ENCODE results near the gene LGALS3BP.
"Not testable (repeated sequence)": the region's sequence is repeated elsewhere in the genome, so short reads cannot be mapped to it uniquely, and the experiment has no call there.

The LGALS3BP gene

DNA sequence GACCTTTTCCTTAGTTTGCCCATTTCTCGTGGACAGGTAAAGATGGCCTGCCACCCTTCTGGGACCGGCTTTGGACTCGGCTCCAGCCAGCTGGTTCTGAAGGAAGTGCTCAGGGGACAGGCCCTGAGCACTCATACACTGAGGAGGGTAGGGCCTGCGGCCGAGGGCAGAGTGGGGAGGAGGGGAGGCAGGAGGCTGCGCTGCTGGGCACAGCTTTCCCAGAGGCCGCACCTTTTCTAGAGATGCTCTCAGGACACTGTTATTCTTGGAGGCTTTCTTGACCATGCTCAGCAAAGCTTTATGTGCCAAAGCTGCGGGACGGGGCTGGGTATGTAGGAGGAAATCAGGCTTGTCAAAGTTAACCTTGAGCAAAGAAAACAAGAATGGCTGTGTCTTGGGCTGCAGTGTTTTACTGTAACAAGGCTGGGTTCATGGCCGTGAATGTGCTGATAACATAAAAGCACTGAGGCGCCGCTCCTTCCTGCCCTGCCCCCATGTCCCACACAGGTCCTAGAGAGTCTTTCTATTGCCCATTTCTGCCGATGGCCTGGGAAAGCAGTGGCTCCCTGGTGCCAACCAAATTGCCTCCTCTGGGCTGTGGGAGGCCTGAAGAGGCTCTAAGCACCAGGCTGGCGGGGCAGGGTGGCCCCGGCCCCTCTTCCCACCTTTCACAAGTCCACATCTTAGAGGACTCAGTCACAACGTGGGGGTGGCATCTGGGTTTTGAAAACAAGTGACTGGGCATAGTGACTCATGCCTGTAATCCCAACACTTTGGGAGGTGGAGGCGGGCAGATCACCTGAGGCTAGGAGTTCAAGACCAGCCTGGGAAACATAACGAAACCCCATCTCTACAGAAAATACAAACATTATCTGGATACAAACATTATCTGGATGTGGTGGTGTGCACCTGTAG, 32.2 kb downstream of the LGALS3BP start:
- no peak for DNase-seq (ENCODE audit: insufficient read length, low spot score)
- no peak for FAIRE-seq
- TF ChIP-seq POU2F2 (IDR thresholded peaks at IDR 0.05; ENCODE audit: low read depth, low read length) (no peak), PAX5 (IDR thresholded peaks at IDR 0.05; ENCODE audit: insufficient read depth, low read length, severe bottlenecking) (no peak), POLR2AphosphoS5 (IDR thresholded peaks at IDR 0.05; ENCODE audit: low read depth, low read length) (no peak), SPI1 (IDR thresholded peaks at IDR 0.05; ENCODE audit: low read depth, low read length) (no peak), TAF1 (IDR thresholded peaks at IDR 0.05; ENCODE audit: low read depth, low read length) (no peak), POLR2A (IDR thresholded peaks at IDR 0.05; ENCODE audit: low read depth, low read length) (no peak)

DNA sequence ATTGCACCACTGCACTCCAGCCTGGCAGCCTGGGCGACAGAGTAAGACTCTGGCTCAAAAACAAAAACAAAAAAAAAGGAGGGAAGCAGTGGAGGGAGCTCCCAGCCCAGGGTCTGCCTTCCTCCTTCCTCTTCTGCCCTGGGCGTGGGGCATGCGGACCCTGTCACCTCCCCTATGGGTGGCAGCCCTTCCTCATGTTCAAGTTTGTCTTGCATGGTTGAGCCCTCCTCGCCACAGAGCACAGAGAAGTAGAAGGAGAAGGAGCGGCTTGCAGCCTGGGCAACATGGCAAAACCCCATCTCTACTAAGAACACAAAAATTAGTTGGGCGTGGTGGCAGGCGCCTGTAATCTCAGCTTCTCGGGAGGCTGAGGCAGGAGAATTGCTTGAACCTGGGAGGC, 33.1 kb downstream of the LGALS3BP start:
- no peak for DNase-seq (ENCODE audit: insufficient read length, low spot score)
- no peak for FAIRE-seq
- TF ChIP-seq SPI1 (IDR thresholded peaks at IDR 0.05; ENCODE audit: low read depth, low read length) (no peak), TAF1 (IDR thresholded peaks at IDR 0.05; ENCODE audit: low read depth, low read length) (no peak)

DNA sequence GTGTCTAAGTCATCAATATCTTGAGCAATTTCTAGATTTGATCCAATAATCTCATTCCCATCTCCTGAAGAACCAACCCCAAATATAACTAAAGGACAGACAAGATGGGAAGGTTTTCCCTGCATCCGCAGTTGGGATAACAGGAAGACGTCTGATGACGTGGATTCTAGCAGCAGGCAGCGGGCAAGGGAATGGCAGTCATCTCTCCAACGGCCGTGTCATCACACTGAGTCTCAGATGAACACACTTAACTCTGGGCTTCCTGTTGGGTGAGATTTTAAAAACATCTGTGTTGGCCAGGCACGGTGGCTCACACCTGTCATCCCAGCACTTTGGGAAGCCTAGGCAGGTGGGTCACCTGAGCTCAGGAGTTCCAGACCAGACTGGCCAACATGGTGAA, 33.6 kb downstream of the LGALS3BP start:
- no peak for TF ChIP-seq POLR2AphosphoS5 (IDR thresholded peaks at IDR 0.05; ENCODE audit: low read depth, low read length)
- no peak for TF ChIP-seq PAX5 (IDR thresholded peaks at IDR 0.05; ENCODE audit: insufficient read depth, low read length, severe bottlenecking)
- no peak for TF ChIP-seq POU2F2 (IDR thresholded peaks at IDR 0.05; ENCODE audit: low read depth, low read length)
- TF ChIP-seq SPI1 (IDR thresholded peaks at IDR 0.05; ENCODE audit: low read depth, low read length) = no peak
- no peak for TF ChIP-seq POLR2A (IDR thresholded peaks at IDR 0.05; ENCODE audit: low read depth, low read length)
- TF ChIP-seq TAF1 (IDR thresholded peaks at IDR 0.05; ENCODE audit: low read depth, low read length) = no peak
- DNase-seq (ENCODE audit: insufficient read length, low spot score) = no peak
- FAIRE-seq = no peak

DNA sequence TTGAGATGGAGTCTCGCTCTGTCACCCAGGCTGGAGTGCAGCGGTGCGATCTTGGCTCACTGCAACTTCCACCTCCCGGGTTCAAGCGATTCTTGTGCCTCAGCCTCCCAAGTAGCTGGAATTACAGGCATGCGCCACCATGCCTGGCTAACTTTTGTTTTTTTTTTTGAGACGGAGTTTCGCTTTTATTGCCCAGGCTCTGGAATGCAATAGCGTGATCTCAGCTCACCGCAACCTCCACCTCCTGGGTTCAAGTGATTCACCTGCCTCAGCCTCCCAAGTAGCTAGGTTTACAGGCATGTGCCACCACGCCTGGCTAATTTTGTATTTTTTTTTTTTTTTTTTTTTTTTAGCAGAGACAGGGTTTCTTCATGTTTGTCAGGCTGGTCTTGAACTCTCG, 34.3 kb downstream of the LGALS3BP start:
- DNase-seq (ENCODE audit: insufficient read length, low spot score); FAIRE-seq: not testable (repeated sequence)

DNA sequence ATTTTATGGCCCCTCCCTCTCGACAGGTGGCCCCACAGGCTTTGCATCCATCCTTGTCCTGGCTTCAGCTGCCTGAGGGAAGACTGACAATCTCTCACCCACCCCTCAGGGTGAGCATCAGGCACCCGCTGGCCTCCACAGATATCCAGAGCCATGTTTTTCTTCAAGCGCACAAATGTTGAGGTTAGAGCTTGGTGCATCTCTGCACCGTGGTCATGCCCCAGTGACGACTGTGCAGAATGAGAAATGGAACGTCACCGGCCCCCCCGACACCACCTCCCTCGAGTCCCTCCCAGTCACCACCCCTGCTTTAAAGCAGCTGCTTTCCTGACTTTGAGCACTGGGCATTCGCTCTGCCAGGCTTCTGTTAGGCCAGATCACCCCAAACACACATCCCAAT, 34.8 kb downstream of the LGALS3BP start:
- TF ChIP-seq SPI1 (IDR thresholded peaks at IDR 0.05; ENCODE audit: low read depth, low read length) (no peak), POU2F2 (IDR thresholded peaks at IDR 0.05; ENCODE audit: low read depth, low read length) (no peak), POLR2A (IDR thresholded peaks at IDR 0.05; ENCODE audit: low read depth, low read length) (no peak), TAF1 (IDR thresholded peaks at IDR 0.05; ENCODE audit: low read depth, low read length) (no peak), POLR2AphosphoS5 (IDR thresholded peaks at IDR 0.05; ENCODE audit: low read depth, low read length) (no peak), PAX5 (IDR thresholded peaks at IDR 0.05; ENCODE audit: insufficient read depth, low read length, severe bottlenecking) (no peak)
- DNase-seq (ENCODE audit: insufficient read length, low spot score) (no peak), FAIRE-seq (no peak)

DNA sequence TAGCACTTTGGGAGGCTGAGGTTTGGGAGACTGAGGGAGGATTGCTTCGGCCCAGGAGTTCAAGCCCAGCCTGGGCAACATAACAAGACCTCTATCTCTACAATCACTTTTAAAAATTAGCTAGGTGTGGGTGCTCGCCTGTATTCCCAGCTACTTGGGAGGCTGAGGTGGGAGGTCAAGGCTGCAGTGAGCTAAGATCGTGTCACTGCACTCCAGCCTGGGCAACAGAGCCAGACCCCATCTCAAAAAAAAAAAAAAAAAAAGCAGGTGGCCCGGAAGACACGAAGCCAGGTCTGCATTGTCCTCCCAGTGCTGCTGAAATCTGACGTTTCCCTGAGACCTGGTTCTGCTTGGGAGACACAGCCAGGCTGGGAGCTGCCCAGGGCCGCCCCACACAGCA, 35.7 kb downstream of the LGALS3BP start:
- FAIRE-seq (no peak), DNase-seq (ENCODE audit: insufficient read length, low spot score) (no peak)
- TF ChIP-seq SPI1 (IDR thresholded peaks at IDR 0.05; ENCODE audit: low read depth, low read length) (no peak), POLR2A (IDR thresholded peaks at IDR 0.05; ENCODE audit: low read depth, low read length) (no peak), TAF1 (IDR thresholded peaks at IDR 0.05; ENCODE audit: low read depth, low read length) (no peak), POLR2AphosphoS5 (IDR thresholded peaks at IDR 0.05; ENCODE audit: low read depth, low read length) (no peak)

DNA sequence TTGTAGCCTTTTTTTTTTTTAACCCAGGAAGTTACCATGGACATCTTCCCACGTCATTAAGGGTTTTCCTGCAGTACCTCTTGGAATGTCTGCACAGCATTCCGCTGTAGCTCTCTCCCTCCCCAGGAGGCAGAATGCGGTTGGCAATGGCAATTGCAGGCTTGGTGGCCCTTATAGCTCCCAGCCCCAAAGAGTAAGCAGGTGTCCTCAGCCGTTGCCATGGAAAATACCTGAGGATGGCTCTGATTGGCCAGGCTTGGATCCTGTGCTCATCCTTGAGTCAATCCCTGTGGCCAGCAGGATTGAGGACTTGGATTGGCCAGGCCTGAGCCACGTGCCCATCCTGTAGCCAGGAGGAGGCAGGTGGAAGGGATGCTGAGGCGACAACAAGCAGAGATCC, 39.0 kb downstream of the LGALS3BP start:
- no peak for FAIRE-seq
- no peak for DNase-seq (ENCODE audit: insufficient read length, low spot score)
- TF ChIP-seq PAX5 (IDR thresholded peaks at IDR 0.05; ENCODE audit: insufficient read depth, low read length, severe bottlenecking) = no peak
- TF ChIP-seq POLR2AphosphoS5 (IDR thresholded peaks at IDR 0.05; ENCODE audit: low read depth, low read length) = no peak
- no peak for TF ChIP-seq POU2F2 (IDR thresholded peaks at IDR 0.05; ENCODE audit: low read depth, low read length)
- no peak for TF ChIP-seq POLR2A (IDR thresholded peaks at IDR 0.05; ENCODE audit: low read depth, low read length)
- TF ChIP-seq TAF1 (IDR thresholded peaks at IDR 0.05; ENCODE audit: low read depth, low read length) = no peak
- TF ChIP-seq SPI1 (IDR thresholded peaks at IDR 0.05; ENCODE audit: low read depth, low read length) = no peak

DNA sequence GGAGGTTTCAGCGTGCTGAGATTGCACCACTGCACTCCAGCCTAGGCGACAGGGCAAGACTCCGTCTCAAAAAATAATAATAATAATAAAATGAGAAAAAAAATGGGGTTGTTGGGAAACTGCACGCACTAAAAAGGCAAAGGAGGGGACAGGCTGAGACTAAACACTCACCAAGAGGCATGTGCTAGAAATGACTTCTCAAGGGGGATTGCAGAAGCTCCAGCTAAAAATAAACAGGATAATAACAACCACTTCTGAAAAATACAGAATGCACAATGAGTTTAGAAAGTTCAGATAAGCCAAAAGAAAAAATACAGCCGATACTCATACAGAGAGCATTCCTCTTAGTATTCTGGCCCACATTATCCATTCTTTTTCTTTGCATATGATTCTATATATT, 39.5 kb downstream of the LGALS3BP start:
- no peak for TF ChIP-seq POU2F2 (IDR thresholded peaks at IDR 0.05; ENCODE audit: low read depth, low read length)
- TF ChIP-seq TAF1 (IDR thresholded peaks at IDR 0.05; ENCODE audit: low read depth, low read length) = no peak
- TF ChIP-seq PAX5 (IDR thresholded peaks at IDR 0.05; ENCODE audit: insufficient read depth, low read length, severe bottlenecking) = no peak
- TF ChIP-seq POLR2AphosphoS5 (IDR thresholded peaks at IDR 0.05; ENCODE audit: low read depth, low read length) = no peak
- TF ChIP-seq SPI1 (IDR thresholded peaks at IDR 0.05; ENCODE audit: low read depth, low read length) = no peak
- TF ChIP-seq POLR2A (IDR thresholded peaks at IDR 0.05; ENCODE audit: low read depth, low read length) = no peak
- DNase-seq (ENCODE audit: insufficient read length, low spot score) (no peak), FAIRE-seq (no peak)

DNA sequence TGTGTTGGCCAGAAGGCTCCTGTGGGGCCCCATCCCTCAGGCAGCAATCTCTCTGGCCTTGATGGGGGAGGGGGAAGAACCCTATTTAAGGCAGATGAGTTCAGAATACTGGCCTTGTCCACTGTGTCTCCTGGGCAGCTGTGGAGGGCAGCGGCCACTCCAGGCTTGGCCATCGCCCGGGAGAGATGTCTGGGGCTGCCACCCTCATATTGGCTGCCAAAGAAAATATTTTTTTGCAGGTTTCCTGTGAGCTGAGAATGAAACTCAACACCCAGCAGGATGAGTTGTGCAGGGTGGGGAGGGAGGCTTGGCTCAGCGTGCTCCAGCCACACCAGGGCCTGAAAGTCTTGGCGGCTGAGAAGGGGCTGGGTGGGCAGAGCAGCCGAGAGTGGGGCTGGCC, 40.1 kb downstream of the LGALS3BP start:
- DNase-seq (ENCODE audit: insufficient read length, low spot score) (no peak), FAIRE-seq (no peak)
- TF ChIP-seq POU2F2 (IDR thresholded peaks at IDR 0.05; ENCODE audit: low read depth, low read length) (no peak), PAX5 (IDR thresholded peaks at IDR 0.05; ENCODE audit: insufficient read depth, low read length, severe bottlenecking) (no peak), POLR2A (IDR thresholded peaks at IDR 0.05; ENCODE audit: low read depth, low read length) (no peak), TAF1 (IDR thresholded peaks at IDR 0.05; ENCODE audit: low read depth, low read length) (no peak), SPI1 (IDR thresholded peaks at IDR 0.05; ENCODE audit: low read depth, low read length) (no peak), POLR2AphosphoS5 (IDR thresholded peaks at IDR 0.05; ENCODE audit: low read depth, low read length) (no peak)

DNA sequence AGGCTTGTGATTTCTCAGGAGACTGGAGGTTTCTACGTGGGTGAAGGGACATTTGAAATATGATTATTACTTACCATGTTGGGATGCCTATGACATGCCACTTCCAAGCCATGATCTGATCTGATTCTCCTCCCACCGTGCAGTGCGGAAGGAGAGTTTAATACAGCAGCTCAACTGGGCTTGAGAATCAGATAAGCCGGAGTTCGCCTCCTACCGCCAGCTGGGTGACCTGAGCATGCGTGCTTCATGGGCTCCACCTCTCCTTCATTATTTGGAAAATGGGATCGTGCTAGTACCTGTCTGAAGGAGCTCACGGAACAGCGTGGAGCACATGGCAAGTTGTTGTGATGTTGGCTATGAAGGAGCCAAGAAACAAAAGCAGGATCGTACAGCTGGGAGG, 42.2 kb downstream of the LGALS3BP start:
- DNase-seq (ENCODE audit: insufficient read length, low spot score) (no peak), FAIRE-seq (no peak)
- TF ChIP-seq POLR2A (IDR thresholded peaks at IDR 0.05; ENCODE audit: low read depth, low read length) (no peak), SPI1 (IDR thresholded peaks at IDR 0.05; ENCODE audit: low read depth, low read length) (no peak), PAX5 (IDR thresholded peaks at IDR 0.05; ENCODE audit: insufficient read depth, low read length, severe bottlenecking) (no peak), TAF1 (IDR thresholded peaks at IDR 0.05; ENCODE audit: low read depth, low read length) (no peak), POLR2AphosphoS5 (IDR thresholded peaks at IDR 0.05; ENCODE audit: low read depth, low read length) (no peak), POU2F2 (IDR thresholded peaks at IDR 0.05; ENCODE audit: low read depth, low read length) (no peak)

Measured in GM12891 (cell line).